Adrenal gland (tissue), 5 donors: ENCODE results near the gene UNC5A.

Experiments used
- POLR2A ChIP-seq, 2 donors: fragments of 450-650 bp; IDR thresholded peaks; one replicate each; pipeline ENCODE4 v1.6.1; 2017; ENCODE audit warnings: antibody characterized with exemption in 2 of 2, mild to moderate bottlenecking in 2 of 2, moderate library complexity in 1 of 2
- TF ChIP-seq, protein P1 (sequence below), 6 experiments: fragments of 450-650 bp in 4 of 6; fragments of 200-600 bp in 2 of 6; sonication (generic) in 1 of 6; IDR thresholded peaks; 1 replicate in 5 of 6; 2 replicates in 1 of 6; pipeline versions ENCODE4 v1.5.1 to v1.8.0; 2016 to 2021; ENCODE audit warnings: antibody characterized with exemption in 6 of 6, mild to moderate bottlenecking in 2 of 6, moderate library complexity in 1 of 6
- donor health status: DM: no; HTN: no; CAD: no.

DNA sequence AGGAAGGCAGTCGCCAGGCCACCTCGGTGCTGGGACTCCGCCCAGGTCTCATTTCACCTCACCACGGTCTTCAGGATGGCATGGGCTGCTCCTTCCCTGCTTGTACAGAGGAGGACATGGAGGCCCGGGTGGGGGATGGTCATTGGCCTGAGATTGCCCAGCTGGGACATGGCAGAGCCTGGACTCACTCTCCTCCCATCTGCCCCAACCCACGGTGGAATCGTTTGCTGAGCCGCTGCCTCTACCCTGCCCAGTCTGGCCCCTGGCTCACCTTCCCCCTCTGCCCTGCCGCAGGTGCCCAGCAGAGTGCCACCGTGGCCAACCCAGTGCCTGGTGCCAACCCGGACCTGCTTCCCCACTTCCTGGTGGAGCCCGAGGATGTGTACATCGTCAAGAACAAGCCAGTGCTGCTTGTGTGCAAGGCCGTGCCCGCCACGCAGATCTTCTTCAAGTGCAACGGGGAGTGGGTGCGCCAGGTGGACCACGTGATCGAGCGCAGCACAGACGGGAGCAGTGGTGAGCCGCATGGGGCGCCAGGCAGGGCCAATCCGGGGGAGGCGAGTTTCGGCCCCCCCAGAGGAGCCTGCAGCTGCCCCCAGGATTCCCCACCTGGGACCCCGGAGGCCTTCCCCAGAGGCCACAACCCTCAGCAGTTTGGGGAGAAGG, 52.1 kb downstream of the UNC5A start:
- TF ChIP-seq, protein P1, sequence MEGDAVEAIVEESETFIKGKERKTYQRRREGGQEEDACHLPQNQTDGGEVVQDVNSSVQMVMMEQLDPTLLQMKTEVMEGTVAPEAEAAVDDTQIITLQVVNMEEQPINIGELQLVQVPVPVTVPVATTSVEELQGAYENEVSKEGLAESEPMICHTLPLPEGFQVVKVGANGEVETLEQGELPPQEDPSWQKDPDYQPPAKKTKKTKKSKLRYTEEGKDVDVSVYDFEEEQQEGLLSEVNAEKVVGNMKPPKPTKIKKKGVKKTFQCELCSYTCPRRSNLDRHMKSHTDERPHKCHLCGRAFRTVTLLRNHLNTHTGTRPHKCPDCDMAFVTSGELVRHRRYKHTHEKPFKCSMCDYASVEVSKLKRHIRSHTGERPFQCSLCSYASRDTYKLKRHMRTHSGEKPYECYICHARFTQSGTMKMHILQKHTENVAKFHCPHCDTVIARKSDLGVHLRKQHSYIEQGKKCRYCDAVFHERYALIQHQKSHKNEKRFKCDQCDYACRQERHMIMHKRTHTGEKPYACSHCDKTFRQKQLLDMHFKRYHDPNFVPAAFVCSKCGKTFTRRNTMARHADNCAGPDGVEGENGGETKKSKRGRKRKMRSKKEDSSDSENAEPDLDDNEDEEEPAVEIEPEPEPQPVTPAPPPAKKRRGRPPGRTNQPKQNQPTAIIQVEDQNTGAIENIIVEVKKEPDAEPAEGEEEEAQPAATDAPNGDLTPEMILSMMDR (IDR thresholded peaks at IDR 0.05): no peak
- TF ChIP-seq POLR2A (IDR thresholded peaks at IDR 0.05): no peak
